NB4 (cell line): ENCODE results near the gene PRSS16.
"Not testable (repeated sequence)": the region's sequence is repeated elsewhere in the genome, so short reads cannot be mapped to it uniquely, and the experiment has no call there.

Source experiments
- POLR2A ChIP-seq: IDR thresholded peaks from 2 replicates; pipeline ENCODE4 v1.6.1; 2011; ENCODE audit warnings: mild to moderate bottlenecking; ENCODE audit not compliant: insufficient read length; ENCODE audit errors: extremely low read depth
- TF ChIP-seq, protein P1 (sequence below): IDR thresholded peaks from one replicate; pipeline ENCODE4 v1.5.1; 2012; ENCODE audit warnings: low read depth, low read length
- TF ChIP-seq, protein P2 (sequence below): IDR thresholded peaks from 2 replicates; pipeline ENCODE4 v1.6.1; 2011; ENCODE audit warnings: low read depth, low read length

- TF ChIP-seq, protein P1, sequence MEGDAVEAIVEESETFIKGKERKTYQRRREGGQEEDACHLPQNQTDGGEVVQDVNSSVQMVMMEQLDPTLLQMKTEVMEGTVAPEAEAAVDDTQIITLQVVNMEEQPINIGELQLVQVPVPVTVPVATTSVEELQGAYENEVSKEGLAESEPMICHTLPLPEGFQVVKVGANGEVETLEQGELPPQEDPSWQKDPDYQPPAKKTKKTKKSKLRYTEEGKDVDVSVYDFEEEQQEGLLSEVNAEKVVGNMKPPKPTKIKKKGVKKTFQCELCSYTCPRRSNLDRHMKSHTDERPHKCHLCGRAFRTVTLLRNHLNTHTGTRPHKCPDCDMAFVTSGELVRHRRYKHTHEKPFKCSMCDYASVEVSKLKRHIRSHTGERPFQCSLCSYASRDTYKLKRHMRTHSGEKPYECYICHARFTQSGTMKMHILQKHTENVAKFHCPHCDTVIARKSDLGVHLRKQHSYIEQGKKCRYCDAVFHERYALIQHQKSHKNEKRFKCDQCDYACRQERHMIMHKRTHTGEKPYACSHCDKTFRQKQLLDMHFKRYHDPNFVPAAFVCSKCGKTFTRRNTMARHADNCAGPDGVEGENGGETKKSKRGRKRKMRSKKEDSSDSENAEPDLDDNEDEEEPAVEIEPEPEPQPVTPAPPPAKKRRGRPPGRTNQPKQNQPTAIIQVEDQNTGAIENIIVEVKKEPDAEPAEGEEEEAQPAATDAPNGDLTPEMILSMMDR = not testable (repeated sequence)
- TF ChIP-seq, protein P2, sequence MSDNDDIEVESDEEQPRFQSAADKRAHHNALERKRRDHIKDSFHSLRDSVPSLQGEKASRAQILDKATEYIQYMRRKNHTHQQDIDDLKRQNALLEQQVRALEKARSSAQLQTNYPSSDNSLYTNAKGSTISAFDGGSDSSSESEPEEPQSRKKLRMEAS = not testable (repeated sequence)
- TF ChIP-seq POLR2A = not testable (repeated sequence)
Observed at GRCh38 chr6:27267003-27267402, 19.5 kb downstream of the PRSS16 start.
